Transverse colon (tissue), 4 donors: ENCODE measurements around the gene TNNC1. TPM values are rescaled to one million over a fixed set of nuclear protein-coding genes. Genes with fewer than 3 reads are reported as not detected.

Source experiments
- DNase-seq: peaks from one replicate; pipeline ENCODE4 v3.0.0-alpha.2; 2019
- H3K27ac ChIP-seq, 4 donors: fragments of 200-600 bp; sonication (generic); 2 replicates each; pipeline ENCODE4 v1.5.1; 2016 to 2018; ENCODE audit warnings: inconsistent platforms in 4 of 4
- H3K27me3 ChIP-seq: fragments of 200-600 bp; sonication (generic); 2 replicates; pipeline ENCODE4 v1.5.1; 2017; ENCODE audit warnings: inconsistent platforms
- H3K36me3 ChIP-seq, 4 donors: fragments of 200-600 bp; sonication (generic); 2 replicates each; pipeline ENCODE4 v1.5.1; 2017 to 2019; ENCODE audit warnings: inconsistent platforms in 4 of 4
- H3K4me1 ChIP-seq, 4 donors: fragments of 200-600 bp; sonication (generic); 2 replicates each; pipeline ENCODE4 v1.5.1; 2017 to 2020; ENCODE audit warnings: inconsistent platforms in 4 of 4
- H3K4me3 ChIP-seq, 4 donors: fragments of 200-600 bp; sonication (generic); 1 replicate in 1 of 4; 2 replicates in 3 of 4; pipeline versions ENCODE4 v1.5.1 to v1.6.1; 2017 to 2019; ENCODE audit warnings: inconsistent platforms in 4 of 4
- H3K9me3 ChIP-seq, 2 donors: fragments of 200-600 bp; sonication (generic); 2 replicates each; pipeline ENCODE4 v1.5.1; 2017 to 2019; ENCODE audit warnings: inconsistent platforms in 2 of 2
- EP300 ChIP-seq: sonication (generic); formaldehyde crosslinking; IDR thresholded peaks from one replicate; pipeline ENCODE4 v1.6.1; 2017; ENCODE audit warnings: antibody characterized with exemption, low read depth
- POLR2A ChIP-seq: fragments of 450-650 bp; IDR thresholded peaks from one replicate; pipeline ENCODE4 v1.6.1; 2016; ENCODE audit warnings: antibody characterized with exemption, mild to moderate bottlenecking, moderate library complexity
- POLR2AphosphoS5 ChIP-seq, 3 donors: sonication (generic); formaldehyde crosslinking; IDR thresholded peaks; one replicate each; pipeline ENCODE4 v1.6.1; 2016; ENCODE audit warnings: antibody characterized with exemption in 3 of 3
- WGBS, 2 donors: methylation state at CpG; one replicate each; pipeline ENCODE4 v1.1.5; 2018; ENCODE audit warnings: low coverage in 1 of 2; 5-methylcytosine and 5-hydroxymethylcytosine counted together
- in situ Hi-C, 4 donors: fragments of 200-750 bp; cut with MboI; loops; one replicate each; pipeline versions ENCODE4 v1.15.0 to v1.15.1; 2017; ENCODE audit warnings: low sequenced_read_pairs in 3 of 4, low pct_ligation_motif_present in 1 of 4, low pct_unique_long_range_greater_than_20kb in 1 of 4
- intact Hi-C: fragments of 100-400 bp; cut with DNase I; formaldehyde crosslinking; loops from one replicate; pipeline ENCODE4 v1.15.1; 2023; ENCODE audit warnings: low total_unique reads
- total RNA-seq, 4 donors: library from RNA; depleted of rRNA; stranded (reverse); fragments of >200 nt; gene quantifications; one replicate each; pipeline ENCODE4 v1.1.0, GENCODE V29; 2016
- TF ChIP-seq, protein P1 (sequence below), 5 experiments: fragments of 200-600 bp in 3 of 5; fragments of 450-650 bp in 2 of 5; sonication (generic) in 3 of 5; IDR thresholded peaks; 1 replicate in 2 of 5; 2 replicates in 3 of 5; pipeline ENCODE4 v1.5.1; 2016 to 2017; ENCODE audit warnings: antibody characterized with exemption in 5 of 5, inconsistent platforms in 3 of 5, mild to moderate bottlenecking in 2 of 5, moderate library complexity in 1 of 5

Gene TNNC1
- total RNA-seq, 4 donors from 2014 or later = 7.1 to 10.4 TPM; not detected in 2

DNA sequence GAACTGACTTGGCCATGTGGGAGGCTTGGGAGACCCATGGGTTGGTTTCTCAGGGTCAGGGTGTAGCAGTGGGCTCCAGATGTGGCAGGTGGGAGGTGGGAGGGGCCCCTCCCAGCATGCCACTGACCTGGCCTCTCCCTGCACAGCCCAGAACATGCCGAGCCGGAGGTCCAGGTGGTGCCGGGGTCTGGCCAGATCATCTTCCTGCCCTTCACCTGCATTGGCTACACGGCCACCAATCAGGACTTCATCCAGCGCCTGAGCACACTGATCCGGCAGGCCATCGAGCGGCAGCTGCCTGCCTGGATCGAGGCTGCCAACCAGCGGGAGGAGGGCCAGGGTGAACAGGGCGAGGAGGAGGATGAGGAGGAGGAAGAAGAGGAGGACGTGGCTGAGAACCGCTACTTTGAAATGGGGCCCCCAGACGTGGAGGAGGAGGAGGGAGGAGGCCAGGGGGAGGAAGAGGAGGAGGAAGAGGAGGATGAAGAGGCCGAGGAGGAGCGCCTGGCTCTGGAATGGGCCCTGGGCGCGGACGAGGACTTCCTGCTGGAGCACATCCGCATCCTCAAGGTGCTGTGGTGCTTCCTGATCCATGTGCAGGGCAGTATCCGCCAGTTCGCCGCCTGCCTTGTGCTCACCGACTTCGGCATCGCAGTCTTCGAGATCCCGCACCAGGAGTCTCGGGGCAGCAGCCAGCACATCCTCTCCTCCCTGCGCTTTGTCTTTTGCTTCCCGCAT is 33.4 kb upstream of the TNNC1 start:
- 90 to 92% methylated on average over 4 to 31 of the region's 31 CpGs for WGBS, 2 donors
- no peak for DNase-seq
- Histone ChIP-seq H3K27ac (no peak overlapping the region), H3K9me3 (no peaks in the 10 kb centered on the region), H3K4me3 (no peak overlapping the region), H3K27me3 (no peaks in the 10 kb centered on the region), H3K36me3 (peaks cover 0 to 47% (median 19%) of the 10 kb centered on the region in 4 donors), H3K4me1 (peaks cover 0 to 16% (median 5%) of the 10 kb centered on the region in 4 donors)
- in situ Hi-C loops = no loop called here
- TF ChIP-seq EP300 = no peak
- TF ChIP-seq POLR2AphosphoS5 (IDR thresholded peaks at IDR 0.05) = no peak
- TF ChIP-seq, protein P1, sequence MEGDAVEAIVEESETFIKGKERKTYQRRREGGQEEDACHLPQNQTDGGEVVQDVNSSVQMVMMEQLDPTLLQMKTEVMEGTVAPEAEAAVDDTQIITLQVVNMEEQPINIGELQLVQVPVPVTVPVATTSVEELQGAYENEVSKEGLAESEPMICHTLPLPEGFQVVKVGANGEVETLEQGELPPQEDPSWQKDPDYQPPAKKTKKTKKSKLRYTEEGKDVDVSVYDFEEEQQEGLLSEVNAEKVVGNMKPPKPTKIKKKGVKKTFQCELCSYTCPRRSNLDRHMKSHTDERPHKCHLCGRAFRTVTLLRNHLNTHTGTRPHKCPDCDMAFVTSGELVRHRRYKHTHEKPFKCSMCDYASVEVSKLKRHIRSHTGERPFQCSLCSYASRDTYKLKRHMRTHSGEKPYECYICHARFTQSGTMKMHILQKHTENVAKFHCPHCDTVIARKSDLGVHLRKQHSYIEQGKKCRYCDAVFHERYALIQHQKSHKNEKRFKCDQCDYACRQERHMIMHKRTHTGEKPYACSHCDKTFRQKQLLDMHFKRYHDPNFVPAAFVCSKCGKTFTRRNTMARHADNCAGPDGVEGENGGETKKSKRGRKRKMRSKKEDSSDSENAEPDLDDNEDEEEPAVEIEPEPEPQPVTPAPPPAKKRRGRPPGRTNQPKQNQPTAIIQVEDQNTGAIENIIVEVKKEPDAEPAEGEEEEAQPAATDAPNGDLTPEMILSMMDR (IDR thresholded peaks at IDR 0.05) = no peak
- TF ChIP-seq POLR2A = no peak
- intact Hi-C loops = no loop called here

DNA sequence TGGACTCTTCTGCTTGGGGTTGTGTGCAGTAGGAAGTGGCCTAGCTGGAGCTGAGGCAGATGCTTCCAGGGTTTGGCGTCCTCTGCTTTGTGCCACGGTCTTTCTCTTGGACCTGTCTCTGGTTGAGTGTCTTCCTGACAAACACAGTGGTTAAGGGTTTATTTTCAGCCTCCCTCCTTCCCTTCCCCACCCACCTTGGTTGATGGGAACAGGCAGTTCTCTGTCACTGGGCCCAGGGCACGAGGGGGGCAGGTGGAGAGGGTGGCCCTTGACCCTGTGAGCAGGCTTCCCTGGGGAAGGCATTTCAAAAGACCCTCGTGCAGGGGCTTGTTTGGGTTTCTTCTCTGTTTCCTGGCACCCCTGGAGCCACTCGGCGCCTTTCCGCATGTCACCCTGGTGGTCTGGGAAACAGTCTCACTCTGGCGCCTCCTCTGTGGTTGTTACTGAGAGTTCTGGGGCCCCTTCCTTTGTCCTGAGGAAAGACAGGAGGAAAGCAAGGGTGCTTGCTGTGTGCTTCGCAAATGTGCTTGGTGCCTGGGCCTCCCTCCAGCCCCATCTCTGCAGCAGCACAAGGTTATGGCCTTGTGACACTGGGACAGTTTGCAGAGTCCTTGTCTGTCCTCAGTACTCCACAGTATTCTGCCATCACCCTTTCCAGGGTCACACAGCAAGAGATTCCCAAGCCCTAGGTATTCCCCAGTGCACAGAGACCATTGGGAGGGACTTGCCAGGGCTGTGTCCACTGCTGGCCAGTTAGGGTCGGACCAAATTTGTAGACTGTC is 31.0 kb upstream of the TNNC1 start:
- intact Hi-C loops (no loop called here), in situ Hi-C loops (no loop called here)
- TF ChIP-seq, protein P1 (IDR thresholded peaks at IDR 0.05) = no peak
- TF ChIP-seq POLR2A (no peak), POLR2AphosphoS5 (IDR thresholded peaks at IDR 0.05) (no peak), EP300 (no peak)
- no peaks in the 10 kb centered on the region for H3K9me3 ChIP-seq
- H3K27me3 ChIP-seq = no peaks in the 10 kb centered on the region
- peaks cover 0 to 46% (median 16%) of the 10 kb centered on the region in 4 donors for H3K36me3 ChIP-seq
- no peak for DNase-seq
- peak overlapping the region in 3 of 4 donors; percentile 23 to 51 (median 46) for H3K27ac ChIP-seq
- H3K4me3 ChIP-seq = no peak overlapping the region
- peaks cover 0 to 16% (median 4%) of the 10 kb centered on the region in 4 donors for H3K4me1 ChIP-seq
- WGBS, 2 donors = 78% methylated on average over 10 of the region's 10 CpGs; no CpG with 5 or more reads in 1 of the 2 donors

DNA sequence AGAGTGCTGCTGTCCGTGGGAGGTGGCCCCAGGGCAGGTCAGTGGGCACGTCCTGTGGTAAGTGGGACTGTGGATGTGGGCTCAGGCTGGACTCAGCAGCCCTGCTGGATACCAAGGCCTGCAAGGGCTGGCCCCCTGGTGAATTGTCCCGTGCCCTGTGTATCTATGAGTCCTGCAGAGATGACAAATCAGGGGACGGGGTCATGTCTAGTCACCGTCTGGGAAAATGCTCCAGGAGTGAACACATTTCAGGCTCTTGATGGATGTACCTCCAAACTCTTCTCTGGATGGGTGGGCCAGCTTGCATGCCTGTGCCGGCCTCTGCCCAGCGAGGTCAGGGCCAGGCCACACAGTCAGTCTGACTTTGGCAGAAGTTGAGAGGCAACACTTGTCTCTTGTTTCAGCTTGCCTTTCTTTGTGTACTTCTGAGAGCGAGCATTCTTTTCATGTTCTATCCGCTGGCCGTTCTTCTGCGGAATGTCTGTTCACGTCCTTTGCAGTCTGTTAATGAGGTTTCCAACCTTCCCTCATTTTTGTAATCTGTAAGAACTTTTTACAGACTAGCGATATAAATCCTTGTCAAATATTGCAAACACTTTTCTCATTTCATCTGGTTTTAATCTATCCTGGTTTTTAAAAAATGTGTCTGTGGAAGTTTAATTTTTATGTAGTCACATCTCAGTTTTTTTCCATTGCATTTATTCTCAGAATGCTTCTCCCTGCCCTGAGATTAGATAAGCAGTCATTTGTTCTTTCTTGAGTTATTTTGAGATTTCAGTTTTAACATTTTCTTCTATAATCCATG is 29.9 kb upstream of the TNNC1 start:
- 79% methylated on average over 13 of the region's 13 CpGs; no CpG with 5 or more reads in 1 of the 2 donors for WGBS, 2 donors
- Histone ChIP-seq H3K27ac (peak overlapping the region in 3 of 4 donors; percentile 23 to 51 (median 46)), H3K27me3 (no peaks in the 10 kb centered on the region), H3K4me3 (no peak overlapping the region), H3K4me1 (peaks cover 0 to 16% (median 4%) of the 10 kb centered on the region in 4 donors), H3K9me3 (no peaks in the 10 kb centered on the region), H3K36me3 (peaks cover 0 to 46% (median 21%) of the 10 kb centered on the region in 4 donors)
- intact Hi-C loops = no loop called here
- TF ChIP-seq, protein P1 (IDR thresholded peaks at IDR 0.05) = no peak
- TF ChIP-seq EP300 (no peak), POLR2AphosphoS5 (IDR thresholded peaks at IDR 0.05) (no peak), POLR2A (no peak)
- in situ Hi-C loops = no loop called here
- DNase-seq = no peak

DNA sequence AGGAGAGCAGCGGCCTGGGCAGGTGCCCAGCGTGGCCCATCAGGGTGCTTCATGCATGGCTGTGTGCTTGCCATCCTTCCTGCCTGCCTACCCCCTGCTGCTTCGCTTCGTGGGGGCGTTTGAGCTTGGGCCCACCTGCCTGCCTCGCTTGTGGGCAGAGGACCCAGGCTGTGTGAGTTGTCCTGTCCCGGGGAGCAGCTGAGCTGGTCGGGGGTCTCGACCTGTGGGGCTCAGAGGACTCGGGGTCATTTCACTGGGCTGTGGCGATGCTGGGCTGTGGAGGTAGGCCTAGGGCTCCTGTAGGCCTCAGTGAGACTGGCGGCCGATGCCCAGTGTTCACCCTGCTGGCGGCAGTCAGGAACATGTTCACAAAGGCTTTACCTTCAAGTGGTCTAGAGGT is 29.2 kb upstream of the TNNC1 start:
- TF ChIP-seq POLR2AphosphoS5 (IDR thresholded peaks at IDR 0.05) (no peak), POLR2A (no peak), EP300 (no peak)
- TF ChIP-seq, protein P1 (IDR thresholded peaks at IDR 0.05) = no peak
- in situ Hi-C loops = no loop called here
- H3K36me3 ChIP-seq = peaks cover 0 to 46% (median 21%) of the 10 kb centered on the region in 4 donors
- no peak overlapping the region for H3K4me3 ChIP-seq
- H3K4me1 ChIP-seq = peaks cover 0 to 16% (median 4%) of the 10 kb centered on the region in 4 donors
- H3K27me3 ChIP-seq = no peaks in the 10 kb centered on the region
- no peaks in the 10 kb centered on the region for H3K9me3 ChIP-seq
- intact Hi-C loops = no loop called here
- peak overlapping the region in 3 of 4 donors; percentile 20 to 51 (median 46) for H3K27ac ChIP-seq
- whole genome bisulfite sequencing, 2 donors = 88 to 93% methylated on average over 5 to 14 of the region's 14 CpGs
- no peak for DNase-seq
